Daoy (cell line): ENCODE results near the gene HGD. TPM values are rescaled to one million over a fixed set of nuclear protein-coding genes. Genes with fewer than 3 reads are reported as not detected.
"Not testable (repeated sequence)": the region's sequence is repeated elsewhere in the genome, so short reads cannot be mapped to it uniquely, and the experiment has no call there.

Experiments used
- DNase-seq: peaks from one replicate; pipeline ENCODE4 v3.0.0-alpha.2; 2015; ENCODE audit warnings: low read depth
- total RNA-seq: library from RNA; depleted of rRNA; stranded (reverse); fragments of >200 nt; shearing (Covaris generic); gene quantifications from 2 replicates; pipeline ENCODE4 v1.2.3, GENCODE V29; 2014; rRNA removed

The HGD gene, protein sequence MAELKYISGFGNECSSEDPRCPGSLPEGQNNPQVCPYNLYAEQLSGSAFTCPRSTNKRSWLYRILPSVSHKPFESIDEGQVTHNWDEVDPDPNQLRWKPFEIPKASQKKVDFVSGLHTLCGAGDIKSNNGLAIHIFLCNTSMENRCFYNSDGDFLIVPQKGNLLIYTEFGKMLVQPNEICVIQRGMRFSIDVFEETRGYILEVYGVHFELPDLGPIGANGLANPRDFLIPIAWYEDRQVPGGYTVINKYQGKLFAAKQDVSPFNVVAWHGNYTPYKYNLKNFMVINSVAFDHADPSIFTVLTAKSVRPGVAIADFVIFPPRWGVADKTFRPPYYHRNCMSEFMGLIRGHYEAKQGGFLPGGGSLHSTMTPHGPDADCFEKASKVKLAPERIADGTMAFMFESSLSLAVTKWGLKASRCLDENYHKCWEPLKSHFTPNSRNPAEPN
- not detected in 2 replicates for total RNA-seq

DNA sequence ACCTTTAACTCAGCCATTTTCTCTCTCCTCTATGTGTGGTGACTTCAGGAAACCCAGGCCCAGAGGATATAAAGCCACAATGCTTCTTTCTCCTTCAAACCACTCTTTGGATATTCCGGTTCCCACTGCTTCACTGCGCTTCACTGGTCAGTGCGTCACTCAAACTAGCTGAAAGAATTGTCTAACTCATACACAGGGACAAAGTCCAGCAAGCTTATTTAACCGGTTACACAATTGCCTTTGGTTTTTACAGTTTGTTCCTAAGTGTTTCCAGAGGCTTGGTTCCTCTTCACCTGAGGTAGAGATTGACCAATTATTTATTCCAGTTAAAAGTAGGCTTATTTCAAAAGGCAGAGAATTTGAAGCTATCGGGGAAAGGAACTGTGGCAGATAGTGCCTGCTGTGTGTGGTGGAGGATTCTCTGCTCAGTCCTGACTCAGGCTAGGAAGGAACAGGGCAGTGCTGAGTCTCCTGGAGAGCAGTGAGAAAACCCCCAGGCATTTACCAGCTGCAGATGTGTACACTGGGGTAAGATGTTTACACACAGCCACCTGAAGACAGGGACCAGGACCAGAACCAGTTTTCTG is at the start of gene HGD:
TSS of gene HGD (minus strand) at position 145 of the 587 bp plus-strand sequence. CDS start at position 17, 128 bp downstream.
- no peak for DNase-seq

DNA sequence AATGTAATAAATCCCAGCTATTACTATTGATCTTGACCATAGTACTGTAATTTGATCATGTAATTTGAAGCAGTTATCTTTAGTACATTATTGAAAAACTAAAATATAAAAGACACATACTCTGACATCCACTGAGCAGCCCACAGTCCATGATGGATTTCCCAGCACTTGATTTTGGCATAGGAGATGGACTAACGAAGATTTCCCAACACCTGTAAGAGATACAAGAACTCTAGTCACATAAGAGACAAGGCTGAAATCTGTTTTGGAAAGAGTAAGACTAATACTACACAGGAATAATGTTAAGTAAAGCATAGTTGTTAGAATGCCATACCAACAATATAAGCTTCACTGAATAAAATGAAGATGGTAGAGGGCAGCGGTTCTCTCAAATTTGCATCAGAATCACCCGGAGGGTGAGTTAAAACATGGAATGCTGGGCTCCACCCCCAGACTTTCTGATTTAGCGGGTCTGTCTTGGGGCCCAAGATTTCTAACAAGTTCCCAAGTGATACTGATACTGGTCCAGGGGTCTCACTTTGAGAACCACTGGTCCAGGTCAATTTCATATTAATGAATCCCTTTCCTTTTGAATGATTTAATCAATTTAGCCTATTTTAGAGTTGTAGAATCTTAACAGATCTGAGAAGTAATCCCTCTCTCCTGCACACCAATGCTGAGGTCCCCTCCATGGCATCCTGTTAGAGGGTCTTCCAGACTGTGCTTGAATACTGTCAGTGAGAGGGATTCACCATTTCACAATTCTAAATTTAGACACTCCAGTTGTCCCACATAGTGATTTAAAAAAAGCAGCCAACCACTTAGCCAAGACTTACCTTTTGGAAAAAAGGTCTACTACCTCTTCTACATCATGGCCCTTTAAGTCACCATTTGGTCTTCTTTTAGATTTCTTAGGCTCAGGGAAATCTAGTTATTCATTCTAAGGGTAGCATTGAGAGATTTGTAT is 48.8 kb upstream of the HGD start:
- no peak for DNase-seq

DNA sequence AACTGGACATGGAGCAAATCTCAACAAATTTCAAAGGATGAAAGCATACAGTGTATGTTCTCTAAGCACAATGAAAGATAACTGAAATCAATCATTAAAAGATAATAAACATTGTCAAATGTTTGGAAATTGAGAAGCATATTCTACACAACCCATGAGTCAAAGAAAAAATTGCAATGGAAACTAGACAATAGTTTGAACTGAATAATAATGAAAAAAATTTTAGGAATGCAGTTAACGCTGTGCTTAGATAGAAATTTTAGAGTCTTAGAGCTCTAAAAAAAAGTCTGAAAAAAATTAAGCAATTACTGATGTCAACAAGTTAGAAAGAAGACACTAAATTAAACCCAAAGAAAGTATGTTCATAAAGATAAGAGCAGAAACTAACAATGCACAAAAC is 44.8 kb upstream of the HGD start:
- DNase-seq: no peak

DNA sequence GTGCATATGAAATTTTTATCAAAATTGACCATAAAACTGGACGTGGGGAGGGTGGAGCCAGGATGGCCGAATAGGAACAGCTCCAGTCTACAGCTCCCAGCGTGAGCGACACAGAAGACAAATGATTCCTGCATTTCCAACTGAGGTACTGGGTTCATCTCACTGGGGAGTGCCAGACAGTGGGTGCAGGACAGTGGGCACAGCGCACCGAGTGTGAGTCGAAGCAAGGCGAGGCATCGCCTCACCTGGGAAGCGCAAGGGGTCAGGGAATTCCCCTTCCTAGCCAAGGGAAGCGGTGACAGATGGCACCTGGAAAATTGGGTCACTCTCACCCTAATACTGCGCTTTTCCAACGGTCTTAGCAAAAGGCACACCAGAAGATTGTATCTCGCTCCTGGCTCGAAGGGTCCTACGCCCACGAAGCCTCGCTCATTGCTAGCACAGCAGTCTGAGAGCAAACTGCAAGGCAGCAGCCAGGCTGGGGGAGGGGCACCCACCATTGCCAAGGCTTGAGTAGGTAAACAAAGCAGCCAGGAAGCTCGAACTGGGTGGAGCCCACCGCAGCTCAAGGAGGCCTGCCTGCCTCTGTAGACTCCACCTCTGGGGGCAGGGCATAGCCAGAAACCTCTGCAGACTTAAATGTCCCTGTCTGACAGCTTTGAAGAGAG is 37.3 kb upstream of the HGD start:
- DNase-seq: not testable (repeated sequence)

DNA sequence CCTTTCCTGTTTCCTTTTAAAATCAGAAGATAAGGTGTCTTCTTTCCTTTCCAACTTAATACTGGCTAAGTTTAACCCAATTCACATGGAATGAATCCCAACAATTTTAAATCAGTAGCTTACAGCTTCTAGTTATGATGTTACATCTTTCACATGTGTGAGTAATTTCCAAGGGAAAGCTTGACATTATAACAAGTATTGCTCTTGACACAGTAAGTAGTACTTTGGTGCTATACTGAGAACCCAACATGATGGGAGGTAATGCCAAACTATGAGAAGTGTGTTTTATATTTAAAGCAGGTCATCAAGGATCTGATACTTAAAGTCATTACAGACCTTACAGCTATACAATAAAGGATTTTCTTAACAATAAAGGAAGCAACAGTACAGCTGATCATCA is 31.2 kb upstream of the HGD start:
- DNase-seq: no peak

DNA sequence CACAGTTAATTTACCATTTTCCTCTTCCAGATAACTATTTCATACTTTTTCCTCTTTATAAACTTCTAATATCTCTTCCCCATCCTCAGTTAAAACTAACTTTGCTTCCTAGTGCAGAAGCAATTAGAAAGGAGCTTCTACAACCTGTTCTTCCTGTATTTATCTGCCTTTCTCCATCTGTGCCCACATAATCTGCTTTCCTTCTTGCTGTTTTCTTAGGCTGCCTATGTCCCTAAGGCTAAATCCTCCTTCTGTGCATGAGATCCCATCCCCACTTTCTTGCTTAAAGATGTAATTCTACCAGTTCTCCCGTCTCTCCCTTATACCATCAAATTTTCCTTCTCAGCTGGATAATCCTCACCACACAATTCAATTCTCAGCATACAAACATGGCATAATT is 28.3 kb upstream of the HGD start:
- DNase-seq: no peak

DNA sequence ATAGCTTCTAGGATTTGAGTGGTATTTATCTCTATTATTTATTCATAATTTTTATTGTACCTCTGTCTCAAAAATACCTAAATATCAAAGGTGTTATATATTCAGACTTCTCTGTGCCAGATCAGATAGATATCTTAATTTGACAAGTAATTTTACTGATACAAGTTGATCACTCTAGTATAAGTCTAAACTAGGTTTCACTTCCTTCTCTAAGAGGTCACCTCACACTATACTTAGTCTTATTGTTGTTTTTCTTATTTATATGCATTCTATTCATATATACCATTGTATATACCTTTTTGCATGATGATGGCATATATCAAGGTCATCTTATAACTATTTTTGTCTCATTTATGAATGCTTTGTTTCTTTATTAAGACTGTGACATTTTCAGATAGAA is 26.4 kb upstream of the HGD start:
- DNase-seq: no peak

DNA sequence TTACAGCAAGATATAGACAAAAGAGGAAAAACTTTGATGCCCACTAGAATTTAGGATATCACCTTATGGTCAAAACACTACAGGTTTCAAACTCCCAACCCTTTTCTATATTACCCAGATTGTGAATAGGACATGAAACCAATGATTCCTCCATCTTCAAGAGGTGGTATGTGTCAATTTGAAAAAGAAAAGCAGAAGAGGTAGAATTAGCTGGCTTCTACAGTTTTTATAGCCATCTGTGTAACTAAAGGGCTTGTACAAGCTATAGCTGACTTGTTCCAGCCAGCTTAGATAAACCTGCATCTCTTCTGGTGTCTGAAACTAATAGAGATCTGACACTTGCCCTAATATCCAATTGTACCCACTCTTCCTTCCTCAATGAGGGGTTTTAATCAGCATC is 24.9 kb upstream of the HGD start:
- DNase-seq: no peak

DNA sequence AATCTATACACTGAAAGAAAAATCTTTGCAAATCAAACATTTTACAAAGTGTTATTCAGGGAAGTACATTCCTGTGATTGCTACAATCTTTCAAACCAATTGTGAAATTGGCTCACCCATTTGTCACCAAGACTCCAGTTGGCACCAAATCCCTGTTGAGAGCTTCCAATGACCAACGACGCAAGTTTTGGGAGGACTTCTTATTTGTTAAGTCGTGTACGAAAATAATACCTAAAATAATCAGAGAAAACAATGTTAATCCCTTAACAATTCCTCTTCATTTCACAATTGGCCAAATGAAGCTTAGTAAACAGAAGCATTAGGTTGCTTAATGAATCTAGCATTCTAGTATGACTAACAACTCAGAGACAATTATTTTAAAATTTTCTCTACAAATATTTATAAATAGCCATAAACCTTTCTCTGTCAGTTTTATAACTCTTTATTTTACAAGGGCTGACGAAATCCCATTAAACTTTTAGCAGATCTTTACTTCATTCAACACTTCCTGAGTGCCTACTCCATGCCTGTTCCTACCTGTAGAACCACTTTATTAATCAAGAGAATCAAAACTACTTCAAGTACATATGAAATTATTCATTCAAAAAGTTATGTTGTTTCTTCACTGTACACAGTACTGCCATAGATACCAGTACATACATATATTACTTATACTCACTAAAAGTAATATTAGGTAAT is 24.0 kb upstream of the HGD start:
- no peak for DNase-seq

DNA sequence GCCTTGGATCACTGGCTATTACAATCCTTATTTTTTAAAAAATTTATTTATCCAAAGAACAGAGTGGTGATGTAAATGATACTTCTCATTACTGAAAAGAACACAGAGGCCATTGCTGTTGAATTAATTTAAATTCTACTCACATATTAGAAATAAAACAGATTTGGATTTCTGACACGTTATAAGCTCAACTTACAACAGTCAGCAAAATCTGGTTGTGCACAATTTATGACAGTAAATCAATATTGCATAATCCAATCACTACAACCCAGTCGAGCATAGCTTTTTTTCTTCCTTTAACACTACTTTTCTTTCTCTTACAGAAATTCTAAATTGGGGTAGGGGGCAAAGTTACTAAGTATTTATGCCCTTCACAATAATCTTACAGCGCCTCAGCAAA is 17.3 kb upstream of the HGD start:
- no peak for DNase-seq

DNA sequence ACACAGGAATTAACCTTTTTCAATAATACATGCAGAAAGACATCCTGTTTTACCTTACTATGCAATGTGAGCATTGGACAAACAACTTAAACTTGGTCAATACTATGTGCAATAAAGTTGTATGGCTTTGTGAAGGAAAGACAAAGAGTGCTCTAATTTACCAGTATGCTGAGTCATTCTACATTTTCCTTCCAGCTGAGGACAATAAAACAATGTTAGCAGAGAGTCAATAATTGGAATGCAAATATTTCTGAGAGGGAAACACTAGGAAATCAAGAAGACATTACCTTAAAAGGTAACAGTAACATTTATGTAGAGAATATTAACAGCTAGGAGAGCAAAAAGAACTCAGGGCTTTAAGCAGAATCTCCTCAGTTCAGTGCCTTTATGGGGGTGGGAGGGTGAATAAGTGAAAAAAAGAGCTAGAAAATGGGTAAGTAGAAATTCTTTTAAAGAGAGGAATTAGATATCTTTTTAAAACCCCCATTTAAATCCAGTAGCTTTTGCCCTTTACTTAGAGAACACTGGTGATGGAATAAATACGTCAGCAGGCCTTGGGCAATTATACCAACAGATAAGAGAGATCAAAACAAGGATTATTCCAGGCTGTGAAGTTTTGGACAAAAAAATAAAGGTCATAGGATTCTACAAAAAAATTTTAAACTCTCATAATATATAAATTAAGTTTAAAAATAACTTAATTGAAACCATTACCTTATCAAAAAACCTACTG is 11.6 kb upstream of the HGD start:
- no peak for DNase-seq

DNA sequence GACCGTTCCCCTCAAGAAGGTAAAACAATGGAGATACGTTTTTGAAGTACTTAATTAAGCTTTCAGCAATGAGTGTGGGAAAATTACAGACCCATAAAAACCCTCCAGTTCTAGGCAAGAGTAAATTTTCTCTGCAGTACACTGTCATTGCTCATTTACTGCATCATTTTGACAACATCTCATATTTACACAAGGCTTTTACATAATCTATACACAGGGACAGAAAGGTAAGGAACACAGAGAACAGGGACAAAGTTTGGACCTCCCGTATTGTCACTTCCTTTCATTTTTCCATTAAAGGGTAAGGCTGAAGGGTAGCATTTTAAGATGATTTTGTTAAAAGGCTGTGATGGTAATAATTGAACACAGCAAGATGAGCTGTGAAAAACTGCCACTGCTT is 7.4 kb upstream of the HGD start:
- no peak for DNase-seq

DNA sequence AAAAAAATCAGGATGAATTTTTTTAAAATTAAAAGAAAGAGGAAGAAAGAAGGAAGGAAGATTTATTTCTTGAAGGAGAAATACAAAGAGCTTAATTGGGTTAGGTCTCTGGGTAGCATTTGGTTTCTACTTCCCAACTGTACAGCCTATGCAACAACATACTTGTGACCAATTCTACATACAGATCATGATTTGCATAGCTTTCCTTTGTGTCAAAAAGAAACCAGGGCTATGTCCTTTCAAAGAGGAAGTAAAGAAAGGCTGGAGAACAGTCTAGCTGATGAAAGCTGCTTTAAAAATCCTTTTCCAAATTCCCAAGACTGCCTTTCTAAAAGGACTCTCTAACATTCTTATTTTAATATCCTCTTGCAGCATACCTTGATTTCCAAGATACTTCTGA is 6.1 kb upstream of the HGD start:
- DNase-seq: no peak

DNA sequence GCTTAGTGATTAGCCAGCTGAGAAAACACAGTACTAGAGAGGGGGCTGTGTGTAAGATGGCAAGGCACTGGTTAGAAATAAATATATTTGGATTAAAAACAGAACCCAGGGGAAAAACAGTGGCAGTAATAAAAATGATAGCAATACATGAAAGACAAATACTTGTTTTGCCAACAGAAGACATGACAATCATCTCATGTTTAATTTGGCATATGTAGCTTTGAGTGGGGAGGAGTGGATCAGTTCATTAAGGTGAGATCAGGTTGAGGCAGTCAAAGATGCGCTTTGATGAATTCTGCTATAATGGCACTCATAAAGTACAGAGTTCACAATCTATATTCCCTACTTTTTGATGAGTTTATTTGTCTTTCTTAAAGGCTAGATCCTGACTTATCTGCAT is 3.4 kb upstream of the HGD start:
- no peak for DNase-seq

DNA sequence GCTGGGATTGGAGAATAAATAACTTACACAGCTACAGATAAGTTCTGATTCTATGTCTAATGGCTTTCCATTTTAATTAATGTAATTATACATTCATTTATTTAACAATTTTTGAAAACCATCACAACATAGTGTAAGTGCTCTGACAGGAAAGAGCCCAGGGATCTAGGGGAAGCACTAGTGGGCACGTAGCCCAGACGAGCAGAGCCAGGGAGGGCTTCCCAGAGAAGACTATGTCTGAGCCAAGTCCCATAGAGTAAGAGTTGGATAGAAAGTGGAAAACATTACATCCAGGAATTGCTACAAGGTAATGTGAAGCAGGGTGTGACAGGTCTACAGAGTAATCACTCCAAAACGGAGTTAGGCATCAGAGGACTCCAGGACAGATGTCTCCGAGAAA is 2.9 kb upstream of the HGD start:
- no peak for DNase-seq

DNA sequence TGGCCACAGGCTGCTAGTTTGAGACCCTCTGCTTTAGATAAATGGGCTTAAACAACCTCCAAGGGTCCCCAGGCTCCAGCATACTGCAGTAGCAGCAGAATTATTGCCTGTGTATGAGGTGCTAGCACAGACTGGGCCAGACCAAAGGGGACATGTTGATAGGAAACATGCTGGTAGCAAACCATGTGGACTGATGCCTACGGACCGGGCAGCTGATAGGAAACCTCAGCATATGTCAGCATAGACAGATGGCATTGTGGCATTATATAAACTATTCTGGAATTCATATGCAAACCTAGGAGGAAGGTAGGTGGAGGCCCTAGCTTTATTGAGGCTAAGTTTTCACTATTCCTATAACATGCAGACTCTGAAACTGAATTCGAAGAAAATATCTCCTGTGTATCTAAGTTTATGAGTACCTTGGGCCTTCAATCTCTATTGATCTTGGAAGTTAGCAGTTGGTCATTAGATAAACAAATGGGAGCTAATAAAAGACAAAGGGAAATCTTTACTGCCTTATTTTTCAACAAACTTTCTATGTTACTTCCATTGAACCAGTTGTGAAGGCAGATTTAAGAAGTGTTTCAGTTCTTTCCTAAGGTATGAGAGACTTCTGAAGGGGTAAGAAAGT is 1.7 kb upstream of the HGD start:
- DNase-seq: no peak

DNA sequence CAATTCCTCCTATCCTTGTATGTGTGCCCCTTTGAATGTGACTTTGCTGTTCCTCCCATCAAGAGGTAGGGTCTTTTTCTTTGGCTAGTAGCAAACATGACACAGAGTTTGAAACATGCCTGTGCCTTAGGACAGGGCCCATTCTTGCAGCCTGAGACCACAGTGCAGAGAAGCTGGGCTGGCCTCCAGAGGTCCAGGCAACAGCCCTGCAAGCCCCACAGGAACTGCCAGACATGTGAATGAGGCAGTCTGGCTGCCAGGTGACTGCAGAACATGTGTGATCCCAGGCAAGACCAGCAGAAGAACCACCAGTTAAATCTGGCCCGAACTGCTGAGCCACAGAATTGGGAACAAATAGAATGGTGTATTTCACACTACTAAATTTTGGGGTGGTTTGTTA is 1.2 kb upstream of the HGD start:
- no peak for DNase-seq

DNA sequence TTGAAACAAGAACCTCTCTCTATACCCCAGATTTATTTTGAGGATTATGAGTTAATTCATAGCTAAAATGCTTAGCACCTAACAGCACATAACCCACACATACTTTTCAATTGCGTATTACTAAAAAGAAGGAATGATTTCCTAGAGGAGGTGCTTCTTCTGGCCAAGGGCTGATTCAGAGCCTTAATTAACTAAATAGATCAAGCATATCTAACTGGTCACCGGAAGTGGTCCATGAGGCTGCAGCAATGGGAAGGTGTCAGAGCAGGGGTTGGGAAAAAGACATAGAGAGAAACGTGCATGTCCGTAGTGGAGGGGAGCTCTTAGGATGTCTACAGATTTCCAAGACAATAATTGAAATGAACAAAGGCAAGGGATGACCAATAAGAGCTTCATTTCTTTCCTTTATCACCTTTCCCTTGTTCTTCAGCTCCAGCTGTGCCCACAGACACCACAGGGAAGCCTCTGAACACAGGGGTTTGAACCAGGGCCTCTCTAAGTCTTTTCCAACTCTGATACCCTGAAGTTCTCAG is 467 bp downstream of the HGD start:
- no peak for DNase-seq

DNA sequence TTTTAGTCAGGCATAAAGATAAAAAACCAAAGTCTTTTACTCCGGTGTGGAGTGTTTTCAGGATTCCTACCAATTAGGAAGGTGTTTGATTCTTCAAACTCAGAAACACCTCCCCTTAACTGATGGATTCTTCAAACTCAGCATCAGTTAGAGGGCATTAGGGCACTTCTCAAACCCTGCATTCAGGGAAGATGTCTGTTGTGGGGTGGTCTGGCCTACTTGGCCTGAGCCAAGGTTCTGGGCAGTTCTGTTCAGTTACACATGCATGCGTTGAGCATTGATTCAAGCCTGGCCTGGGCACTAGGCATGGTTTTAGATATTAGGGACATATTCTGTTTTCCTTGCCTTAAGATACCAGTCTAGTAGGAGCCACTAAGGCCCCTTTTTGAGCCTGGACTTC is 1.0 kb downstream of the HGD start:
- no peak for DNase-seq
